ENCODE measurements around the gene ZNF771.
A peak's percentile ranks its signal among the peaks of the same experiment; 100 is the strongest.

Gene ZNF771

GRCh38 chr16:30398661-30399434, 8.6 kb upstream of the ZNF771 start:
- no peak for DNase-seq (ENCODE audit: low spot score)

DNA sequence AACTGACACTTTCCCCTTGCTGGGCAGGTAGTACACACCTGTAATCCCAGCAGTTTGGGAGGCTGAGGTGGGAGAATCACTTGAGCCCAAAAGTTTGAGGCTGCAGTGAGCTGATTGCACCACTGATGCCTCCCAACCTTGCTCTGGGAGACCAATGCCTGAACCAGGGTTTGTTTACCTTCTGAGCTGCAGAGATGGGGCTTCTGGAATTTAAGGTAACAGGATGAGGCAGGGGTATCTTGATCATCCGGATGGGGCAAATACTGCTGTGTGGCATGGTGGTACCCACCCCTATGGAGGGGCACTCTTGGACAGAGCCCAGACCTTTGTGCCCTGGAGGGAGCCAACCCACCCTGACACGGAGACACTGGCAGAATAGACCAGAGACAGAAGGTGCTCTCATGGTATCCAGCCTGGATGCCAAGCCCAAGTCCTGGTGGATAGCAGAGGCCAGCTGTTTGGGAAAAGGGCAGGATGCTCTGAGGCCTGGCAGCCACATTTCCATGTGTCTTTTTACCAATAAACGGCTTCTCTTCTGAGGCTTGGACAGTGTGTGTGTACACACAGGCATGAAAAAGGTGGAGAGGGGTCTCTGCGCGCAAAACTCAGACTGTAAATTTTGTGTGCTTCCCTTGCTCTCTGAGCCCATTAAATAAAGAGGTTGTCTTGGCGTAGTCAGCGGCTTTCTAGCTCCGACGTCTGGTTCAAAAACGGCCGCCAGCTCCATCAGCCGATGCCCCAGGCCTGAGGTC, 7.8 kb upstream of the ZNF771 start:
- no peak for DNase-seq (ENCODE audit: low spot score)

GRCh38 chr16:30401768-30402425, 5.5 kb upstream of the ZNF771 start:
- no peak for DNase-seq (ENCODE audit: low spot score)

- DNase-seq (ENCODE audit: low spot score), result no peak
Observed at GRCh38 chr16:30406795-30407101, 658 bp upstream of the ZNF771 start.

DNA sequence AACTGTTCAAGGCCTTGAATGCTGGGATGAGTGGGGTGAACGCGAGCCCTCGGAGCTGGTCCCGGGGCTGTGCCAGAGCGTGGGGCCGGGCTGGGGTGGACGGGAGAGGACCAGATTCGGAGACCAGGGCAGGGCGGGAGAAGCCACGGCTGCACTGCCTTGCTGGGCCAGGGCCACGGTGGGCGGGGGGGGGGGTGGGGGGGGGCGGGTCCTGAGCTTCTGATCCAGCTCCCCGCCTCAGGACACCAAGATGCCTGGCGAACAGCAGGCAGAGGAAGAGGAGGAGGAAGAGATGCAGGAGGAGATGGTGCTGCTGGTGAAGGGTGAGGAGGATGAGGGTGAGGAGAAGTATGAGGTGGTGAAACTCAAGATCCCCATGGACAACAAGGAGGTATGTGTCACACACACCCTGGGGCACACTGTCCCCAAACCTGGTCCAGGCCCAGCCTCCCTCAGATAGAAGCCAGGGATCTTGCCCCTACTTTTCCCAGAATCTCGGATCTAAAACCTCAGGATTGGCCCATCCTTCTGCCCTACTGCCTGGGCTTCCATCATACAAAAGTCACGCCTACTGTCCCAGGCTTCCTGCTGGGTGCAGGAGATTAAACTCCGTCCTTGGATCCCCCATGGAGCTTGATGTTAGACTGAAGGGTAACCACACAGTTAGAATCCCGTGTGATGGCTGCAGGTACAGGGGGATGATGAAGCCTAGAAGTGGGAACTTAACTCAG, 563 bp downstream of the ZNF771 start:
- DNase-seq (ENCODE audit: low spot score), result no peak

- DNase-seq (ENCODE audit: low spot score), result peak; percentile 94
Observed at GRCh38 chr16:30409125-30410060, 2.0 kb downstream of the ZNF771 start.

DNA sequence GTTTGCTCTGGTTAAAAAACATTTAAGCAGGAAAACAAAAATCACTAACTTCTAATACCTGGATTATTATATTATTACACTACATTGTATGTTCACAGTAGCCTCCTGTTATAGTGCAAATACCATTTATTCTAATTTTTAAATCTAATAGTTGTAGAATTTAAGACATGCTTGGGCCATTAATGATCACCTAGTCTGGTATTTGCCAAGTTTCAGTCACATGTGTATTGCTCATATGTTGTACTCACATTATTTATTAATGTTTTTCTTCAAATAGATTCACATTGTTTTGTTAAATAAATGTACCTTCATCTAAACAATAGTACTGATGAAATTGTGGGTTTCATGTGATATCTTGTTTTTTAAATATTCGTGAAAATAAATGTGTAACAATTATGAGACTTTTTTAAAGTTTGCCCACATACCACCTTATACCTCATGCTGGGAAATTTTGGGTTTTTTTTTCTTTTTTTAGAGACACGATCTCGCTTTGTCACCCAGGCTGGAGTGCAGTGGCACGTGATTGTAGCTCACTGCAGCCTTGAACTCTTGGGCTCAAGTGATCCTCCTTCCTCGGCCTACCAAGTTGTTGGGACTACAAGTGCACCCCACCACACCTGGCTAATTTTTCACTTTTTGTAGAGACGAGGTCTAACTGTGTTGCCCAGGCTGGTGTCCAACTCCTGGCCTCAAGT, 5.9 kb downstream of the ZNF771 start:
- no peak for DNase-seq (ENCODE audit: low spot score)

GRCh38 chr16:30414159-30414558, 6.8 kb downstream of the ZNF771 start:
- no peak for DNase-seq (ENCODE audit: low spot score)

DNA sequence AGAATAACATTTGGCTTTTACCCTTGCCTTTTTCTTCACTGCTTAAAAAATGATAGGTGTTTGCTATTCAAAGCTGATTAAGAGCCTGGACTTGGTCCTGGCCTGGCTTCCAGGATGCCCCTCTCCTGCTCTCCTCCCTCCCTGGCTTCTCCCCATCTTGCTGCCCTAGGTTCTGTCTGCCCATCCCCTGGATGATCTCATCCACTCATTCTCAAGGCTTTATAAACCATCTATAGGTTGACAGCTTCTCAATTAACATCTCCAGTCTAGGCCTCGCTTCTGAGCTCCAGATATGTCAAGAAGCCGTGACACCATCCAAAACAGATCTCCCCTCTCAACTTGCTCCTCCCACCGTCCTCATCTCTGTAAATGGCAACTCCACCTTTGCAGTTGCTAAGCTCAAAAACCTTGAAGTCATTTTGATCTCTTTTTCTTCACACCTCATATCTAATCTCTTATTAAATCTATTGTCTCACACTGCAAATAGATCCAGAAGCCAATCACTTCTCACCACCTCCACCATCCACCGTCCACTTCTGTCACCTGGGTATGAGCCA, 8.7 kb downstream of the ZNF771 start:
- no peak for DNase-seq (ENCODE audit: low spot score)

- no peak for DNase-seq (ENCODE audit: low spot score)
Observed at GRCh38 chr16:30416624-30417528, 9.5 kb downstream of the ZNF771 start.

DNA sequence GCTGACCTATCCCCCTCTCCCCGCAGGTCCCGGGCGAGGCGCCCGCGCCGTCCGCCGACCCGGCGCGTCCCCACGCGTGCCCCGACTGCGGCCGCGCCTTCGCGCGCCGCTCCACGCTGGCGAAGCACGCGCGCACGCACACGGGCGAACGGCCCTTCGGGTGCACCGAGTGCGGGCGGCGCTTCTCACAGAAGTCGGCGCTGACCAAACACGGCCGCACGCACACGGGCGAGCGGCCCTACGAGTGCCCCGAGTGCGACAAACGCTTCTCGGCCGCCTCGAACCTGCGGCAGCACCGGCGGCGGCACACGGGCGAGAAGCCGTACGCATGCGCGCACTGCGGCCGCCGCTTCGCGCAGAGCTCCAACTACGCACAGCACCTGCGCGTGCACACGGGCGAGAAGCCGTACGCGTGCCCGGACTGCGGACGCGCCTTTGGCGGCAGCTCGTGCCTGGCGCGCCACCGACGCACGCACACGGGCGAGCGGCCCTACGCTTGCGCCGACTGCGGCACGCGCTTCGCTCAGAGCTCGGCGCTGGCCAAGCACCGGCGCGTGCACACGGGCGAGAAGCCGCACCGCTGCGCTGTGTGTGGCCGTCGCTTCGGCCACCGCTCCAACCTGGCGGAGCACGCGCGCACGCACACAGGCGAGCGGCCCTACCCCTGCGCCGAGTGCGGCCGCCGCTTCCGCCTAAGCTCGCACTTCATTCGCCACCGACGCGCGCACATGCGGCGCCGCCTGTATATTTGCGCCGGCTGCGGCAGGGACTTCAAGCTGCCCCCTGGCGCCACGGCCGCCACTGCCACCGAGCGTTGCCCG, 10.3 kb downstream of the ZNF771 start:
- peak; percentile 90 for DNase-seq (ENCODE audit: low spot score)

GRCh38 chr16:30418350-30419181, 11.2 kb downstream of the ZNF771 start:
- DNase-seq (ENCODE audit: low spot score), result no peak

DNA sequence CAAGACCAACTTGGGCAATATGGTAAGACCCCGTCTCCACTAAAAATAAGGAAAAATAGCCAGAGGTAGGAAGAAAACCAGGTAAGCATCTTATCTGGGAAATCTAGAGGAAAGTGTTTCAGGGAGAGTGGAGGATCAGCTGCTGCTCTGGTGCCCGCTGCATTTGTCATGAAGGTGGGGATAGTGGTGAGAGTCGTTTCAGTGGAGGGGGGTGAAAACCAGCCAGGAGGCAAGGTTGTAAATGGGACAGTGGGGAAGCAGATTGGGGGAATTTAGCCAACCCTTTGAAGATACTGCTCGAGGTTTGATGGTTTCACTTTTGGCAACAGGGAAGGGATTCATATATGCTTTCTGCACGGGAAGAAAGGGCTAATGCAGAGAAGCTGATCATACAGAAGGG, 13.6 kb downstream of the ZNF771 start:
- DNase-seq (ENCODE audit: low spot score), result no peak

DNA sequence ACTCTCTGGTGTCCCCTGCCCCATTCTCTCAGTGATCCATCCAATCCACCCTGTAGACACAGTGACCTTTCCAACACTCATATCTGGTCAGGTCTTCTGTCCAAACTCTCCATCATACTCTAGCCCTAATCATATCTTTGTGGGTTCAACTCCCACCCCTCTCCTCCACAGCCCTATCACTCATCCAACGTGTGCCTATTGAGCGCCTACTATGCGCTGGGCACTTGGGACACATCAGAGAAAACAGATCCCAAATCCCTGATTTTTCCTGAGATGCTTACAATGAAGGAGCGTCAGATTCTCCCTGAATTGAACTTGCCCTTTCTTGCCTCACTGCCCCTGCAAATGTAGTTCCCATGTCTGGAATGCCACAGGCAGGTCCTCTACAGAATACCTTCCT, 20.6 kb downstream of the ZNF771 start:
- DNase-seq (ENCODE audit: low spot score), result no peak

DNA sequence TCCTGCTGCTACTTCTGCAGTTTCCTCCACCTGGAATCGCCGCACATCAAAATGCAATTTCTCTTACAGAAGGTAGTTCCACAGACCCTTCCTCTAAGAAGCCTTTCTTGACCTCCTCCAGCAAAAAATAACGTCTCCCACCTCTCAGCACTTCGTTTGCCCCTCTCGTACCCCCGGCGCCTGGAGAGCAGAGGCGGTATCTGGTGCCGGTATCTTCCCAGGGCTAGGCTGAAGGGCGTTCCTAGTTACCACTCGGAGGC, 21.9 kb downstream of the ZNF771 start:
- DNase-seq (ENCODE audit: low spot score), result no peak

GRCh38 chr16:30429678-30430427, 22.4 kb downstream of the ZNF771 start, which contains the start of gene DCTPP1:
Gene DCTPP1 (minus strand): TSS chr16:30430030. CDS start chr16:30429980, 50 bp downstream.
- DNase-seq (ENCODE audit: low spot score), result peak; percentile 98

DNA sequence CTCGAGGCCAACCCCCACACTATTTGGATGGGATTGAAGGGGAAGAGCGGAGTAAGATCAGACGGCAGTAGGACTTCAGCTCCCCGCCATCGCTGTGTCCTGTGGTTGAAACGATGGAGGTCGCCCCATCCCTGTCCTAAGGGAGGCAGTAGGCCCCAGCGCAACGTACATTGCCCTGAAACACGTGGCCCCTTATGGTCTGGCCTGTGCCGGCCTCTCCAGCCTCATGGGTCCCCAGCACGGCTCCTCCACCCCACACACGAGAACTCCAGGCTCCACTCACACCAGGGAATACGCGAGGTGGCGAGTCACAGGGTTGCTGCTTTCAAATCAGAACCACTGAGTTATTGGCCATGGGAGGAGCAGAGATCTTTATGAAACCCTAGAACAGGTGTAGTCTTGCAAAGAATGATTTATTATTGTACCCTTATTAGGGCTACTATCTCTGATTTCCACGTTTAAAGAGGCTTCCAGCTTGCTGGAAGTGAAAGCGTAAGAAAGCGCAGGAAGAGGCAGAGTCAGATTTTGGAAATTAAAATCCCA, 23.1 kb downstream of the ZNF771 start:
- no peak for DNase-seq (ENCODE audit: low spot score)

Measured in CD4-positive, alpha-beta T cell treated with Interleukin-15 for 4 hours (primary cell).